AG04450 (cell line): ENCODE measurements around the gene EXD1. TPM values are rescaled to one million over a fixed set of nuclear protein-coding genes. Genes with fewer than 3 reads are reported as not detected.
A peak's percentile ranks its signal among the peaks of the same experiment; 100 is the strongest.
"Not testable (repeated sequence)": the region's sequence is repeated elsewhere in the genome, so short reads cannot be mapped to it uniquely, and the experiment has no call there.

ENCODE experiments used
- CTCF ChIA-PET: fragments of 300-600, 350-600 bp; formaldehyde crosslinking; extraction: SDS; loops from one replicate; lab custom pipeline; 2022; ENCODE audit warnings: antibody characterized with exemption, inconsistent platforms; lab: Charles Lee
- POLR2A ChIA-PET: fragments of 350-600 bp; formaldehyde crosslinking; extraction: SDS; loops from one replicate; lab custom pipeline; 2021; ENCODE audit warnings: antibody characterized with exemption, inconsistent platforms; lab: Yijun Ruan, JAX
- DNase-seq: peaks from one replicate; pipeline ENCODE4 v3.0.0-alpha.2; 2011; ENCODE audit warnings: low read depth, low spot score
- H3K27ac ChIP-seq: one replicate; pipeline ENCODE4 v1.5.1; 2012; ENCODE audit warnings: low read depth, low read length, control low read depth
- H3K27me3 ChIP-seq: one replicate; pipeline ENCODE4 v1.6.0; 2012; ENCODE audit warnings: low read length; ENCODE audit not compliant: control insufficient read depth, insufficient read depth
- H3K4me3 ChIP-seq: 2 replicates; pipeline ENCODE4 v1.5.1; 2011; ENCODE audit warnings: mild to moderate bottlenecking, low read depth, low read length, control low read depth
- H3K9me3 ChIP-seq: 2 replicates; pipeline ENCODE4 v1.5.1; 2012; ENCODE audit warnings: low read length; ENCODE audit not compliant: control insufficient read depth, insufficient read depth
- polyA plus RNA-seq: library from polyadenylated mRNA; depleted of rRNA; stranded (reverse); fragments of >200 nt; gene quantifications from 2 replicates; pipeline ENCODE4 v1.2.3, GENCODE V29; 2011
- TF ChIP-seq, protein P1 (sequence below): IDR thresholded peaks from 2 replicates; pipeline ENCODE4 v1.5.1; 2011; ENCODE audit warnings: low read depth, low read length, control low read depth, inconsistent platforms

EXD1 gene
- polyA plus RNA-seq, 1 experiment: not detected

DNA sequence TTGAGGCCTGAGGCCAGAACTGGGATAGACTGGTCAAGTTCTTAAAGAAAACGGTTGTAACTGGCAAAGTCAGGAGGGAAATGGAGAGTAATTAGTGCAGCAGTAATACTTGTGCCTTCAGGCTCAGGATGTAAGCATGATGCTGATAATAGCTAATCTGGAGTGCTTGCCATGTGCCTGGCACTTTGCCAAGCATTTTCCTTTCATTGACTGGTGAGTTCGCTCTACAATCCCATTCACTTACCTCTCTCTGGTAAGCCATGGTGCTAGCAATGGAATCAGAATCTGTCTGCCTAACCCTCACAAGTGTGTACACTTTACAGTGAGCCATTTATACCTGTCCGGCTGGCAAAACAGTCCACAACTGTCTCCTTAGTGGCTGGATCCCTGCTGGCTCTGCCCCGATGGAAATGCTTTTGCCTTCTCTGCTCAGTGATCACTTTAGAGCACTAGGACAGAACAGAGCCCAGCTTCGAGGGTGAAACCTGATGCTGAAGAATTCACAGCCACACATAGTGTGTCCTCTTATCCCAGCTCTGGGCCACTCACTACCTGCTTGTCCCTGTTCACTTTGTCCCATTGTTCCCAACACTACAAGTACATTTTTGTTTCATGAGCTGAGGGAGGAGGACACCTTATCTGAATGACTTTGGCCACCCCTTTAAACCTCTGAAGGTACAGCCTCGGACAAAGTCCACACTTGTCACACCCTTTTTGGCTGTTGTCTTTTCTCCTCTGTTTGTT lies 10.8 kb upstream of the EXD1 start:
- CTCF ChIA-PET: no interaction called here

GRCh38 chr15:41238100-41238499 lies 7.5 kb upstream of the EXD1 start:
- POLR2A ChIA-PET: interaction anchor here (0.6 kb wide), 1 partner anchor 499 kb away, joined by 3 read pairs; no protein-coding TSS in a partner anchor
- TF ChIP-seq, protein P1, sequence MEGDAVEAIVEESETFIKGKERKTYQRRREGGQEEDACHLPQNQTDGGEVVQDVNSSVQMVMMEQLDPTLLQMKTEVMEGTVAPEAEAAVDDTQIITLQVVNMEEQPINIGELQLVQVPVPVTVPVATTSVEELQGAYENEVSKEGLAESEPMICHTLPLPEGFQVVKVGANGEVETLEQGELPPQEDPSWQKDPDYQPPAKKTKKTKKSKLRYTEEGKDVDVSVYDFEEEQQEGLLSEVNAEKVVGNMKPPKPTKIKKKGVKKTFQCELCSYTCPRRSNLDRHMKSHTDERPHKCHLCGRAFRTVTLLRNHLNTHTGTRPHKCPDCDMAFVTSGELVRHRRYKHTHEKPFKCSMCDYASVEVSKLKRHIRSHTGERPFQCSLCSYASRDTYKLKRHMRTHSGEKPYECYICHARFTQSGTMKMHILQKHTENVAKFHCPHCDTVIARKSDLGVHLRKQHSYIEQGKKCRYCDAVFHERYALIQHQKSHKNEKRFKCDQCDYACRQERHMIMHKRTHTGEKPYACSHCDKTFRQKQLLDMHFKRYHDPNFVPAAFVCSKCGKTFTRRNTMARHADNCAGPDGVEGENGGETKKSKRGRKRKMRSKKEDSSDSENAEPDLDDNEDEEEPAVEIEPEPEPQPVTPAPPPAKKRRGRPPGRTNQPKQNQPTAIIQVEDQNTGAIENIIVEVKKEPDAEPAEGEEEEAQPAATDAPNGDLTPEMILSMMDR: no peak
- CTCF ChIA-PET: interaction anchor here (0.6 kb wide), 1 partner anchor 1356 kb away, joined by 3 read pairs; no protein-coding TSS in a partner anchor
- H3K4me3 ChIP-seq: no peak overlapping the region
- no peaks in the 10 kb centered on the region for H3K9me3 ChIP-seq
- no peaks in the 10 kb centered on the region for H3K27me3 ChIP-seq
- DNase-seq: no peak
- no peak overlapping the region for H3K27ac ChIP-seq

More for the DNA sequence above, 10.8 kb upstream of the EXD1 start:
- H3K9me3 ChIP-seq: no peaks in the 10 kb centered on the region
- no peak overlapping the region for H3K4me3 ChIP-seq
- H3K27me3 ChIP-seq: no peaks in the 10 kb centered on the region
- POLR2A ChIA-PET: no interaction called here
- no peak for DNase-seq
- TF ChIP-seq, protein P1: no peak
- no peak overlapping the region for H3K27ac ChIP-seq

- no peak overlapping the region for H3K27ac ChIP-seq
- POLR2A ChIA-PET: interaction anchor here (0.7 kb wide), 2 partner anchors 28 to 540 kb away, joined by 3 read pairs; no protein-coding TSS in a partner anchor
- H3K27me3 ChIP-seq: no peaks in the 10 kb centered on the region
- no peak for DNase-seq
- H3K9me3 ChIP-seq: no peaks in the 10 kb centered on the region; the same call in 1 of the 2 replicates
- CTCF ChIA-PET: interaction anchor here (0.7 kb wide), 1 partner anchor 9 kb away, joined by 4 read pairs; no protein-coding TSS in a partner anchor
- H3K4me3 ChIP-seq: no peak overlapping the region
- TF ChIP-seq, protein P1: no peak
These were observed 5.4 kb upstream of the EXD1 start for GRCh38 chr15:41235929-41236328.

DNA sequence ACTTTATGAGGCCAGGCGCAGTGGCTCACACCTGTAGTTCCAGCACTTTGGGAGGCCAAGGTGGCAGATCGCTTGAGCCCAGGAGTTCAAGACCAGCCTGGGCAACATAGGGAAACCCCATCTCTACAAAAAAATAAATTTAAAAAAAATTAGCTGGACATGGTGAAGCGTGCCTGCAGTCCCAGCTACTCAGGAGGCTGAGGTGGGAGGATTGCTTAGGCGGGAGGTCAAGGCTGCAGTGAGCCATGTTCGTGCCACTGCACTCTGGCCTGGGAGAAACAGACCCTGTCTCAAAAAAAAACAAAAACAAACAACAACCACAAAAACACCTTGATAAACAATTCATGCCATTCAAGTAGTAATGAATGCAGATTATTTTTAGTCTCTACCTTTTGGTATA lies 4.7 kb upstream of the EXD1 start:
- H3K27ac ChIP-seq, DNase-seq, H3K27me3 ChIP-seq, H3K4me3 ChIP-seq, H3K9me3 ChIP-seq, POLR2A ChIA-PET: not testable (repeated sequence)
- CTCF ChIA-PET: interaction anchor here (0.7 kb wide), 1 partner anchor 10 kb away, joined by 4 read pairs; no protein-coding TSS in a partner anchor

DNA sequence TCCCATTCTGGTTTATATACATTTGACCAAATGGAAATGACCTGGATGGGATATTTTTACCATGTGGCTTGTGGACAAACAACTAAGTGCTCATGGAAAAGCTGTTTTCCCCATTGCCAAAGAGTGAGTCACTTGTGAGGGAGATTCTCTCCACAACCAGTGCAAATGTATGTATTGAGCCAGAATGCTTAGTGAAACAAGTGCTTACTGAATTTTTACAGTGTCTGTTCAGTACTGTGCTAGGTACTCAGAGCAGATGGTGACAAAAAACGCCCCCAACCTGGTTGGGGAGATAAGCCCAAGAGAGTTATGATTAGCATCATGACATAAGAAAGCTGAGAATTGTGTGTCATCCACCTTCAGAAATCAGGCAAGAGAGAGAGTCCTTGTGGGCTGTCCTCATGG lies 2.8 kb upstream of the EXD1 start:
- TF ChIP-seq, protein P1: no peak
- CTCF ChIA-PET: no interaction called here
- no peaks in the 10 kb centered on the region; the same call in 1 of the 2 replicates for H3K9me3 ChIP-seq
- no peak overlapping the region for H3K27ac ChIP-seq
- H3K4me3 ChIP-seq: no peak overlapping the region
- peak; percentile 59 for DNase-seq
- POLR2A ChIA-PET: no interaction called here
- no peaks in the 10 kb centered on the region for H3K27me3 ChIP-seq
